AG04449 (cell line): ENCODE data around the gene CEACAM6.

Experiments used
- CTCF ChIA-PET: fragments of 350-600 bp; formaldehyde crosslinking; extraction: SDS; loops from one replicate; lab custom pipeline; 2021; ENCODE audit warnings: antibody characterized with exemption; lab: Yijun Ruan, JAX
- POLR2A ChIA-PET: fragments of 400-600, 350-600 bp; formaldehyde crosslinking; extraction: SDS; loops from one replicate; lab custom pipeline; 2020; ENCODE audit warnings: antibody characterized with exemption, inconsistent platforms; lab: Yijun Ruan, JAX
- DNase-seq: peaks from one replicate; pipeline ENCODE4 v3.0.0-alpha.2; 2010; ENCODE audit warnings: low read depth, low spot score
- H3K4me3 ChIP-seq: 2 replicates; pipeline ENCODE4 v1.5.1; 2011; ENCODE audit warnings: low read depth, mild to moderate bottlenecking, control low read depth, low read length
- CTCF ChIP-seq: IDR thresholded peaks from one replicate; pipeline ENCODE4 v1.5.1; 2011; ENCODE audit warnings: mild to moderate bottlenecking, moderate library complexity, low read length, control low read depth, inconsistent platforms; ENCODE audit not compliant: insufficient read depth; ENCODE audit errors: missing control alignments

Gene CEACAM6

GRCh38 chr19:41774515-41774980 lies 19.2 kb downstream of the CEACAM6 start:
- POLR2A ChIA-PET = no interaction called here
- no peak for TF ChIP-seq CTCF
- DNase-seq = no peak
- no peak overlapping the region for H3K4me3 ChIP-seq
- CTCF ChIA-PET = interaction anchor here (3.2 kb wide), 1 partner anchor 11 kb away, joined by 18 read pairs; no protein-coding TSS in a partner anchor

GRCh38 chr19:41776700-41777099 lies 21.4 kb downstream of the CEACAM6 start:
- no peak overlapping the region for H3K4me3 ChIP-seq
- ChIA-PET POLR2A (no interaction called here), CTCF (interaction anchor here (1.3 to 3.2 kb wide), 5 partner anchors 8 to 137 kb away, joined by 3 to 18 read pairs (median 3); partner anchors contain the start of gene CEACAM6)
- DNase-seq = no peak
- no peak for TF ChIP-seq CTCF

- DNase-seq = no peak
- no peak for TF ChIP-seq CTCF
- POLR2A ChIA-PET = no interaction called here
- no peak overlapping the region for H3K4me3 ChIP-seq
- CTCF ChIA-PET = interaction anchor here (0.6 to 5.4 kb wide), 3 partner anchors 11 to 459 kb away, joined by 3 to 51 read pairs (median 3); partner anchors contain the start of gene CEACAM3
Measured at GRCh38 chr19:41783612-41784011, 28.3 kb downstream of the CEACAM6 start.

GRCh38 chr19:41784312-41784711 lies 29.0 kb downstream of the CEACAM6 start:
- DNase-seq = no peak
- ChIA-PET POLR2A (interaction anchor here (0.7 kb wide), 1 partner anchor 20 kb away, joined by 3 read pairs; no protein-coding TSS in a partner anchor), CTCF (interaction anchor here (0.6 to 5.4 kb wide), 9 partner anchors 9 to 460 kb away, joined by 3 to 51 read pairs (median 7); partner anchors contain the start of gene CEACAM3)
- no peak for TF ChIP-seq CTCF
- H3K4me3 ChIP-seq = no peak overlapping the region

GRCh38 chr19:41784743-41785142 lies 29.4 kb downstream of the CEACAM6 start:
- no peak overlapping the region for H3K4me3 ChIP-seq
- POLR2A ChIA-PET = interaction anchor here (0.7 kb wide), 1 partner anchor 20 kb away, joined by 3 read pairs; no protein-coding TSS in a partner anchor
- DNase-seq = no peak
- CTCF ChIA-PET = interaction anchor here (0.8 to 5.4 kb wide), 11 partner anchors 9 to 143 kb away, joined by 3 to 51 read pairs (median 4); partner anchors contain the start of gene CEACAM3
- no peak for TF ChIP-seq CTCF

- CTCF ChIA-PET = interaction anchor here (0.6 to 5.4 kb wide), 11 partner anchors 9 to 453 kb away, joined by 3 to 51 read pairs (median 4); partner anchors contain the start of gene CEACAM3
- TF ChIP-seq CTCF = peak; percentile 78
- H3K4me3 ChIP-seq = no peak overlapping the region
- no peak for DNase-seq
- POLR2A ChIA-PET = no interaction called here
Measured at GRCh38 chr19:41785653-41786052, 30.3 kb downstream of the CEACAM6 start.
